Measurements from ENCODE around the gene ZNF132.

Gene ZNF132

DNA sequence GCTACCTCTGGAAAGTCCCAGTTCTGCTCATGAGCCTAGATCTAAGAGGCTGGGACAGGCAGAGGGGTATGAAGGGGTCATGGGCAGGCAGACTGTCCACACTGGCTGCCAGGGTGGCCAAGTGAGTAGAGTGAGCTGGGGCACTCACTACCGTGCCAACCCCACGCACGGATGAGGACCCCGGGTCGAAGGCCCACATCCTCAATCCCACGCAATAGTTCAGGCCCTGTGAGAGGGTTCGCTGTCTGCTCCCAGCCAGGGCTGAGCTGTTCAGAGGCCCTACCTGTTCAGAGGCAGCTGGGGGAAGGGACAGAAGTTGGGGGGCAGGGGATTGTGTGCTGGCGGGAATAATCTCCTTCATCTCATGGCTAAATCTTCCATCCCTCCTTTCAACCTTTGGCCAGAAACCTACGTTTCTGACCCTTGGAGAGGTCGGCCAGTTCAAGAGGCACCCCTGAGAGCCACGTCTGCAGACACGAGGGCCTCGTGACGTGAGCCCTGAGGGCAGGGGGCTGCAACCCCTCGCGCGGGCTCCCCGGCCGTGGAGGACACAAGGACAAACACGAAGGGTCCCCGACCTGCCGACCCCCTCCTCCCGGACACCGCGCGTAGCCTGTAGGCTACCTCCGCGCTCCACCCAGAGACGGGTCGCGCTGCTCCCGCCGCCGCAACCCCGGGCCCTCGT, 53.9 kb downstream of the ZNF132 start:
- TF ChIP-seq, protein P1, sequence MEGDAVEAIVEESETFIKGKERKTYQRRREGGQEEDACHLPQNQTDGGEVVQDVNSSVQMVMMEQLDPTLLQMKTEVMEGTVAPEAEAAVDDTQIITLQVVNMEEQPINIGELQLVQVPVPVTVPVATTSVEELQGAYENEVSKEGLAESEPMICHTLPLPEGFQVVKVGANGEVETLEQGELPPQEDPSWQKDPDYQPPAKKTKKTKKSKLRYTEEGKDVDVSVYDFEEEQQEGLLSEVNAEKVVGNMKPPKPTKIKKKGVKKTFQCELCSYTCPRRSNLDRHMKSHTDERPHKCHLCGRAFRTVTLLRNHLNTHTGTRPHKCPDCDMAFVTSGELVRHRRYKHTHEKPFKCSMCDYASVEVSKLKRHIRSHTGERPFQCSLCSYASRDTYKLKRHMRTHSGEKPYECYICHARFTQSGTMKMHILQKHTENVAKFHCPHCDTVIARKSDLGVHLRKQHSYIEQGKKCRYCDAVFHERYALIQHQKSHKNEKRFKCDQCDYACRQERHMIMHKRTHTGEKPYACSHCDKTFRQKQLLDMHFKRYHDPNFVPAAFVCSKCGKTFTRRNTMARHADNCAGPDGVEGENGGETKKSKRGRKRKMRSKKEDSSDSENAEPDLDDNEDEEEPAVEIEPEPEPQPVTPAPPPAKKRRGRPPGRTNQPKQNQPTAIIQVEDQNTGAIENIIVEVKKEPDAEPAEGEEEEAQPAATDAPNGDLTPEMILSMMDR (IDR thresholded peaks at IDR 0.05; ENCODE audit: low read depth, low read length, missing control alignments) = no peak
- DNase-seq (ENCODE audit: extremely low read depth, low read depth) = no peak
- H3K4me3 ChIP-seq (replicated peaks; ENCODE audit: low read depth, low read length) = peak overlapping the region; percentile 92

DNA sequence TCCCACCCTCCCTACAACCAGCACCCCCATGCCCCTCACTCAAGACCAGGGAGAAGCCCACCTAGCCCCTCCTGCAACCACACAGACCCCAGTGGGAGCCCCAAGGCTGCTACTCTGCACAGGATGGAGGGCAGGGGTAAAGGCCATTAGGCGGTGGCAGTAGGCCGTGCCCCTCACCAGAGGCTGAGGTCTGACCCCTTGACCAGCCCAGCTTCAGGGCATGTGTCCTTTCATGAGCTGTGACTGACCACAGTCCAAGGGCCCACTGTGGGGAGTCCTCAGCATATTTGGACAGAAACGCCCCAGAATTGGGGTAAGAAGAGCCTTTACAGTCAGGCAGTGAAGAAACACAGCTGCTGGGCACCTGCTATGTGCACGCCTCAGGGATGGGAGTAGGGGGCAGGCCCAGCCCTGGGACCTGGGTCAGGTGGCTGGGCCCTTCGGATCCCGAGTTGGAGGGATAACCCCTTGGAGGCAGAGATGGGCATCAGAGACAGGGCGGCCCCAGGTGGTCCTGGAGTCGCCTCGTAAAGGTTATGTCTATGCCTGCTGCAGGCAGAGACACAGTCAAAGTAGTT, 54.6 kb downstream of the ZNF132 start:
- TF ChIP-seq, protein P1 (IDR thresholded peaks at IDR 0.05; ENCODE audit: low read depth, low read length, missing control alignments) = no peak
- peak overlapping the region; percentile 92 for H3K4me3 ChIP-seq (replicated peaks; ENCODE audit: low read depth, low read length)
- no peak for DNase-seq (ENCODE audit: extremely low read depth, low read depth)

DNA sequence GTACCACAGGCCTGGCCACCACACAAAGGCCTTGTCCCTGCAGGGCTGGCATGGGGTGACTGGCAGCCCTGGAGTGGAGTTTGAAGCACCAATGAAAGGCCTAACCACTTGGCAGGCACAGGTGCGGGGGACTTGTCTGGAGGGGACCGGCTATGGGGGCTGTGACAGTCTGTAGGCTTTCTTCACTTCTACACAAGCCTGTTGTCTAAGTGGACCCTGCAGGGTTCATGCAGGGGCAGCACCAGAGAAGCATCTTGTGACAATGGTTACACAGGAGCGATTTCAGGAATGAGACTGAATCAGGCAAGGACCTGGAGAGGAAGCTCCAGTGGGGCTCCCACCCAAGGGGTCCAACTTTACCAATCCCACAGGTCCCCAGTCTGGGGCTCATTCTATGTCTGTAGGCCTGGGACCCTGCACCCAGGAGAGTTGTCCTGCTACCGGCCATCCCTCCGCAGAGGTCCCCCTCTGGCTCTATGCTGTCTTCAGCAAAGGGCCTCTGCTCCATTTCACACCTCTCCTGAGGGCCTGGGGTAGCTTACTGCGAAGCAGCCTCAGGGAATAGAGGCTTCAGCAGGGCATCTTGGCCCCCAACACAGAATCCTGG, 56.9 kb downstream of the ZNF132 start:
- no peak overlapping the region for H3K4me3 ChIP-seq (replicated peaks; ENCODE audit: low read depth, low read length)
- DNase-seq (ENCODE audit: extremely low read depth, low read depth) = no peak
- TF ChIP-seq, protein P1 (IDR thresholded peaks at IDR 0.05; ENCODE audit: low read depth, low read length, missing control alignments) = no peak
